Sigmoid colon (tissue), 4 donors: Measurements from ENCODE around the gene TNRC18.

Source experiments
- CTCF ChIP-seq, 4 experiments: fragments of 450-650 bp in 3 of 4; fragments of 200-600 bp in 1 of 4; IDR thresholded peaks; one replicate each; pipeline ENCODE4 v1.5.1; 2016 to 2019; ENCODE audit warnings: antibody characterized with exemption in 4 of 4, mild to moderate bottlenecking in 3 of 4, moderate library complexity in 2 of 4
- EP300 ChIP-seq, 4 donors: sonication (generic); formaldehyde crosslinking; IDR thresholded peaks; one replicate each; pipeline ENCODE4 v1.6.1; 2017; ENCODE audit warnings: antibody characterized with exemption in 4 of 4
- POLR2A ChIP-seq, 2 donors: fragments of 450-650 bp; IDR thresholded peaks; one replicate each; pipeline ENCODE4 v1.6.1; 2016; ENCODE audit warnings: antibody characterized with exemption in 2 of 2, mild to moderate bottlenecking in 2 of 2, moderate library complexity in 2 of 2
- POLR2AphosphoS5 ChIP-seq, 4 donors: sonication (generic); formaldehyde crosslinking; IDR thresholded peaks; one replicate each; pipeline ENCODE4 v1.6.1; 2017; ENCODE audit warnings: antibody characterized with exemption in 4 of 4

GRCh38 chr7:5309146-5309545, 114.5 kb downstream of the TNRC18 start:
- no peak for TF ChIP-seq CTCF (IDR thresholded peaks at IDR 0.05)
- no peak for TF ChIP-seq EP300 (IDR thresholded peaks at IDR 0.05)
- no peak for TF ChIP-seq POLR2A (IDR thresholded peaks at IDR 0.05)
- TF ChIP-seq POLR2AphosphoS5 (IDR thresholded peaks at IDR 0.05): no peak
